Nephron progenitor cell (in vitro differentiated cells): ENCODE measurements around the gene CMPK2.
"Not testable (repeated sequence)": the region's sequence is repeated elsewhere in the genome, so short reads cannot be mapped to it uniquely, and the experiment has no call there.

Source experiments
- DNase-seq: peaks from one replicate; pipeline ENCODE4 v3.0.0; 2021
- H3K27ac Mint-ChIP-seq: 2 replicates; pipeline ENCODE4 v1.8.0; 2021; ENCODE audit warnings: mild to moderate bottlenecking, moderate library complexity, mixed read lengths
- H3K27me3 Mint-ChIP-seq: 2 replicates; pipeline ENCODE4 v1.8.0; 2021; ENCODE audit warnings: mild to moderate bottlenecking, low read depth, mixed read lengths; ENCODE audit not compliant: poor library complexity
- H3K36me3 Mint-ChIP-seq: 2 replicates; pipeline ENCODE4 v1.8.0; 2021; ENCODE audit warnings: low read depth, mixed read lengths
- H3K4me1 Mint-ChIP-seq: 2 replicates; pipeline ENCODE4 v1.8.0; 2021; ENCODE audit warnings: mixed read lengths
- H3K4me3 Mint-ChIP-seq: 2 replicates; pipeline ENCODE4 v1.8.0; 2021; ENCODE audit warnings: mild to moderate bottlenecking, moderate library complexity, mixed read lengths
- H3K9me3 Mint-ChIP-seq: 2 replicates; pipeline ENCODE4 v1.8.0; 2021; ENCODE audit warnings: mild to moderate bottlenecking, moderate library complexity, mixed read lengths
- TF ChIP-seq, protein P1 (sequence below): fragments of 200-600 bp; sonication (generic); IDR thresholded peaks from 2 replicates; pipeline ENCODE4 v1.5.0; 2021; ENCODE audit warnings: antibody characterized with exemption

Gene CMPK2

DNA sequence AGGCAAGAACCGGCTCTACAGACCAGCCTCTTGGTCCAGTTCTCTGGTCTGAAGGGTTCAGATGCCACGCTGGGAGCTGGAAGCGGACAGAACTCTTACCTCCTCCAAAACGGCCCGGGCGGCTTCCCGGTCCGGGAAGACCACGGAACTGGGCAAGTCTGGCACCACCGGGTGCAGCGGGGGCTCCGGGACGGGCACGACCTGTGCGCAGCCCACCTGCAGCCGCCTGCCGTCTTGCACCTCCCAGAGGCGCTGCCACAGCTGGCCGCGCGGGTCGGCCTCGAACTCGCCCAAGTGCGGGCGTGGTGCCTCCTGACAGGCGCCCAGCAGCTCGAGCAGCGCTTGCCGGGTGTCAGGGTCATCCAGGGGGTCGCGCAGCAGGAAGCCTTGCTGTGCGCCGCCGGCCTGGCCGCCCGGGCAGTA, 773 bp downstream of the CMPK2 start:
- DNase-seq: no peak
- Mint-ChIP-seq H3K9me3 (peaks cover 15% of the 10 kb centered on the region), H3K4me1 (peaks cover 13% of the 10 kb centered on the region), H3K36me3 (peaks cover 5% of the 10 kb centered on the region), H3K4me3 (peak overlapping the region; percentile 68), H3K27ac (no peak overlapping the region), H3K27me3 (peaks cover 67% of the 10 kb centered on the region)
- TF ChIP-seq, protein P1, sequence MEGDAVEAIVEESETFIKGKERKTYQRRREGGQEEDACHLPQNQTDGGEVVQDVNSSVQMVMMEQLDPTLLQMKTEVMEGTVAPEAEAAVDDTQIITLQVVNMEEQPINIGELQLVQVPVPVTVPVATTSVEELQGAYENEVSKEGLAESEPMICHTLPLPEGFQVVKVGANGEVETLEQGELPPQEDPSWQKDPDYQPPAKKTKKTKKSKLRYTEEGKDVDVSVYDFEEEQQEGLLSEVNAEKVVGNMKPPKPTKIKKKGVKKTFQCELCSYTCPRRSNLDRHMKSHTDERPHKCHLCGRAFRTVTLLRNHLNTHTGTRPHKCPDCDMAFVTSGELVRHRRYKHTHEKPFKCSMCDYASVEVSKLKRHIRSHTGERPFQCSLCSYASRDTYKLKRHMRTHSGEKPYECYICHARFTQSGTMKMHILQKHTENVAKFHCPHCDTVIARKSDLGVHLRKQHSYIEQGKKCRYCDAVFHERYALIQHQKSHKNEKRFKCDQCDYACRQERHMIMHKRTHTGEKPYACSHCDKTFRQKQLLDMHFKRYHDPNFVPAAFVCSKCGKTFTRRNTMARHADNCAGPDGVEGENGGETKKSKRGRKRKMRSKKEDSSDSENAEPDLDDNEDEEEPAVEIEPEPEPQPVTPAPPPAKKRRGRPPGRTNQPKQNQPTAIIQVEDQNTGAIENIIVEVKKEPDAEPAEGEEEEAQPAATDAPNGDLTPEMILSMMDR: no peak

DNA sequence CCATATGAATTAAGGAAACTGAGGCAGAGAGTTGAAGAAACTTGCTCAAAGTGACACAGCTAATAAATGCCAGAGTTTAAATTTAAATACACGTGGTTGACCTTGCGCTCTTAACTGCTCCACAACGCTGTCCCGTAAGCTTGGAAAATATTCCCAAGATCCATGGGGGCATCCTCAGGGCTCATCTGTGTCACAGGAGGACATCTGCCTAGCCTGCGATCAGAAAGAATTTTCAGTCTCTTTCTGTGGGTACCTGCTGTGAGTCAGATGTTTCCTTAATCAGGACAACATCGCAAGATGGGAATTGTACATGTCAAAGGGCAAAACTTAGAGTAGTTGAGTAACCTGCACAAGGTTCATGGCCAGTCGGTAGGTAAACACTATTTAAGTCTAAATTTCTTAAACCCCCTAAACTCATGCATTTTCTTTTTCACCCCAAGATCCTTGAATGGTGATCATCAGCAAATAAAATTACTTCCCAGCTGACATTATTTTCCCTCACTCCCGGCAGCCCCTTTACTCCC, 1.4 kb downstream of the CMPK2 start:
- DNase-seq: no peak
- TF ChIP-seq, protein P1: no peak
- H3K4me3 Mint-ChIP-seq: peak overlapping the region; percentile 68
- peaks cover 5% of the 10 kb centered on the region for H3K36me3 Mint-ChIP-seq
- H3K27me3 Mint-ChIP-seq: peaks cover 63% of the 10 kb centered on the region
- peaks cover 13% of the 10 kb centered on the region for H3K4me1 Mint-ChIP-seq
- H3K9me3 Mint-ChIP-seq: peaks cover 21% of the 10 kb centered on the region
- H3K27ac Mint-ChIP-seq: no peak overlapping the region

DNA sequence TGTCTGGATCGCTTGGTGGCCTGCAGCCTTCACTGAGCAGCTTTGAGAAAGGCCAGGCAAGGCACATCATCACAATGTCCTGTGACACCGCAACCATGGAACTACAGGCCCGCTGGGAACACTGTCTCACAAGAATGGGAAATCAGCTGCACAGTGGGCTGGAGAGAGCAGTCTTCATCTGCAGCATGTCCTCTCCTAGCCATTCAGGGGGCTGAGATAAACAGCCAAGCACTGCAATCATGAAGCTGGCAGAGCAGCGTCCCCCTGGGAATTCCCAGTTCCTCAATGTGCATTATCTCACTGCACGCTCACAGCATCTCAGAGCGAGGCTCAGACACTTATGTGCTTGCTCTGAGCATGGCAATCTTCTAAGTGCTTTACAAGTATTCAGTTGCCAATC, 1.9 kb downstream of the CMPK2 start:
- Mint-ChIP-seq H3K27ac (no peak overlapping the region), H3K36me3 (peaks cover 10% of the 10 kb centered on the region), H3K4me3 (no peak overlapping the region), H3K9me3 (peaks cover 26% of the 10 kb centered on the region), H3K4me1 (peaks cover 13% of the 10 kb centered on the region), H3K27me3 (peaks cover 58% of the 10 kb centered on the region)
- no peak for DNase-seq
- TF ChIP-seq, protein P1: no peak

DNA sequence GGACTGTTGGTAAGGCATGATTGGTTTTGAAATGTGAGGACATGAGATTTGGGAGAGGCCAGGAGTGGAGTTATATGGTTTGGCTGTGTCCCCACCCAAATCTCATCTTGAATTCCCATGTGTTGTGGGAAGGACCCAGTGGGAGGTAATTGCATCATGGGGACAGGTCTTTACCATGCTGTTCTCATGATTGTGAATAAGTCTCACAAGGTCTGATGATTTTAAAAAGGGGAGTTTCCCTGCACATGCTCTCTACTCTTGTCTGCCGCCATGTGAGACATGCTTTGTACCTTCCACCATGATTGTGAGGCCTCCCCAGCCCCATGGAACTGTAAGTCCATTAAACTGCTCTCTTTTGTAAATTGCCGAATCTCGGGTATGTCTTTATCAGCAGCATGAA, 5.4 kb downstream of the CMPK2 start:
- TF ChIP-seq, protein P1: no peak
- peaks cover 40% of the 10 kb centered on the region for H3K9me3 Mint-ChIP-seq
- no peak overlapping the region for H3K27ac Mint-ChIP-seq
- H3K4me1 Mint-ChIP-seq: no peaks in the 10 kb centered on the region
- no peak overlapping the region for H3K4me3 Mint-ChIP-seq
- H3K27me3 Mint-ChIP-seq: peaks cover 40% of the 10 kb centered on the region
- no peak for DNase-seq
- H3K36me3 Mint-ChIP-seq: peaks cover 22% of the 10 kb centered on the region

DNA sequence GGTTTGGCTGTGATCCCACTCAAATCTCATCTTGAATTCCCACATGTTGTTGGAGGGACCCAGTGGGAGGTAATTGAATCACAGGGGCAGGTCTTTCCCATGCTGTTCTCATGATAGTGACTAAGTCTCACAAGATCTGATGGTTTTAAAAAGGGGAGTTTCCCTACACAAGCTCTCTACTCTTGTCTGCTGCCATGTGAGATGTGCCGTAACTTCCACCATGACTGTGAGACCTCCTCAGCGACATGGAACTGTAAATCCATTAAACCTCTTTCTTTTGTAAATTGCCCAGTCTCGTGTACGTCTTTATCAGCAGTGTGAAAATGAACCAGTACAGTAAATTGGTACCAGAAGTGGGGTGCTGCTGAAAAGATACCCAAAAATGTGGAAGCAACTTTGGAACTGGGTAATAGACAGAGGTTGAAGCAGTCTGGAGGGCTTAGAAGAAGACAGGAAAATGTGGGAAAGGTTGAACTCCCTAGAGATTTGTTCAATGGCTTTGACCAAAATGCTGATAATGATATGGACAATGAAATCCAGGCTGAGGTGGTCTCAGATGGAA, 7.2 kb downstream of the CMPK2 start:
- H3K4me3 Mint-ChIP-seq: not testable (repeated sequence)

DNA sequence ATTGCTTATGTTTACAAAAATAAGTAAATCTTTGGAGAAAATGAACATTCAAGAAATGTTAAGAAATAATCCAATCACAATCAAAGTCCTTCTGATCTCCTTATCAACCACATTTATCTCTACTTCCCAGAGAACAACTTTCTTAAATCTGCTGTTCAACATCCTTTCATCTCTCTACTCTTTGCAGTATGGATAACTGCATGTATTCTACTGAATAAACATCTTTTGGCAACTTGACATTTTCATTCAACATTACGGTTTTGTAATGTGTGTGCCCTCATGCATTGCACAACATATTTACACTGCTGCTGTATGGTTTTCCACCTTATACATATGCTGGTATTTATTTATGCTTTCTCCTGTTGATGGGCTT, 9.2 kb downstream of the CMPK2 start:
- Mint-ChIP-seq H3K4me3 (no peak overlapping the region), H3K27me3 (peaks cover 10% of the 10 kb centered on the region), H3K36me3 (peaks cover 26% of the 10 kb centered on the region), H3K4me1 (no peaks in the 10 kb centered on the region), H3K27ac (no peak overlapping the region), H3K9me3 (peaks cover 49% of the 10 kb centered on the region)
- DNase-seq: no peak
- TF ChIP-seq, protein P1: no peak

More for the DNA sequence above, 7.2 kb downstream of the CMPK2 start:
- not testable (repeated sequence) for DNase-seq, H3K27ac Mint-ChIP-seq, H3K4me1 Mint-ChIP-seq
- Mint-ChIP-seq H3K36me3 (peaks cover 26% of the 10 kb centered on the region), H3K27me3 (peaks cover 24% of the 10 kb centered on the region), H3K9me3 (peaks cover 45% of the 10 kb centered on the region)
